Neural progenitor cell (in vitro differentiated cells): ENCODE data around the gene ITGA1. TPM values are rescaled to one million over a fixed set of nuclear protein-coding genes. Genes with fewer than 3 reads are reported as not detected.

Experiments used
- DNase-seq: peaks from one replicate; pipeline ENCODE4 v3.0.0-alpha.2; 2016; ENCODE audit warnings: low spot score
- H2AFZ ChIP-seq: fragments of 200-600 bp; sonication (generic); replicated peaks from 2 replicates; pipeline ENCODE4 v1.6.1; 2016; ENCODE audit warnings: antibody characterized with exemption
- H3F3A ChIP-seq: fragments of 200-600 bp; sonication (generic); 2 replicates; pipeline ENCODE4 v1.6.1; 2016; ENCODE audit warnings: antibody characterized with exemption, low read depth
- H3K27ac ChIP-seq: fragments of 200-600 bp; sonication (generic); 2 replicates; pipeline ENCODE4 v1.5.1; 2016; ENCODE audit warnings: mild to moderate bottlenecking
- H3K27me3 ChIP-seq: fragments of 200-600 bp; sonication (generic); 2 replicates; pipeline ENCODE4 v1.6.1; 2016; ENCODE audit warnings: mild to moderate bottlenecking, moderate library complexity
- H3K36me3 ChIP-seq: fragments of 200-600 bp; sonication (generic); 2 replicates; pipeline ENCODE4 v1.5.1; 2016
- H3K4me1 ChIP-seq: fragments of 200-600 bp; sonication (generic); 2 replicates; pipeline ENCODE4 v1.6.1; 2016; ENCODE audit warnings: mixed run types
- H3K4me2 ChIP-seq: fragments of 200-600 bp; sonication (generic); 2 replicates; pipeline ENCODE4 v1.6.1; 2016
- H3K4me3 ChIP-seq: fragments of 200-600 bp; sonication (generic); 2 replicates; pipeline ENCODE4 v1.5.1; 2016
- H3K79me2 ChIP-seq: fragments of 200-600 bp; sonication (generic); 2 replicates; pipeline ENCODE4 v1.6.1; 2016; ENCODE audit warnings: low read depth
- H3K9ac ChIP-seq: fragments of 200-600 bp; sonication (generic); 2 replicates; pipeline ENCODE4 v1.6.1; 2016
- H3K9me3 ChIP-seq: fragments of 200-600 bp; sonication (generic); 2 replicates; pipeline ENCODE4 v1.5.1; 2016; ENCODE audit warnings: low read depth
- H4K20me1 ChIP-seq: fragments of 200-600 bp; sonication (generic); 2 replicates; pipeline ENCODE4 v1.6.1; 2016; ENCODE audit warnings: low read depth
- H3K27ac Mint-ChIP-seq: 3 replicates; pipeline ENCODE4 v1.8.0; 2021; ENCODE audit warnings: mixed read lengths
- H3K27me3 Mint-ChIP-seq: 2 replicates; pipeline ENCODE4 v1.8.0; 2022; ENCODE audit warnings: low read depth, mild to moderate bottlenecking, inconsistent platforms, moderate library complexity, mixed read lengths; ENCODE audit not compliant: insufficient read depth
- H3K36me3 Mint-ChIP-seq: 3 replicates; pipeline ENCODE4 v1.8.0; 2021; ENCODE audit warnings: mixed read lengths
- H3K4me1 Mint-ChIP-seq: 3 replicates; pipeline ENCODE4 v1.8.0; 2021; ENCODE audit warnings: mixed read lengths
- H3K4me3 Mint-ChIP-seq: 3 replicates; pipeline ENCODE4 v1.8.0; 2021; ENCODE audit warnings: mild to moderate bottlenecking, moderate library complexity, mixed read lengths
- H3K9me3 Mint-ChIP-seq: 3 replicates; pipeline ENCODE4 v1.8.0; 2020; ENCODE audit warnings: mixed read lengths
- CTCF ChIP-seq: fragments of 200-600 bp; sonication (generic); IDR thresholded peaks from 2 replicates; pipeline ENCODE4 v1.5.1; 2017; ENCODE audit warnings: antibody characterized with exemption, mild to moderate bottlenecking
- EZH2 ChIP-seq: fragments of 200-600 bp; sonication (generic); IDR thresholded peaks from 2 replicates; pipeline ENCODE4 v1.6.1; 2017; ENCODE audit warnings: antibody characterized with exemption, mild to moderate bottlenecking, moderate library complexity
- EZH2phosphoT487 ChIP-seq: fragments of 200-600 bp; sonication (generic); IDR thresholded peaks from 2 replicates; pipeline ENCODE4 v1.6.1; 2017; ENCODE audit warnings: antibody characterized with exemption
- total RNA-seq: library from RNA; depleted of rRNA; stranded (reverse); fragments of >200 nt; gene quantifications from 2 replicates; pipeline ENCODE4 v1.2.3, GENCODE V29; 2015; ENCODE audit warnings: low replicate concordance

Gene ITGA1
- total RNA-seq, 1 donor from 2014 or later = 2.2 TPM

- Mint-ChIP-seq H3K9me3 (peaks cover 7% of the 10 kb centered on the region), H3K36me3 (no peaks in the 10 kb centered on the region), H3K27ac (no peak overlapping the region), H3K4me1 (peaks cover 5% of the 10 kb centered on the region), H3K27me3 (no peaks in the 10 kb centered on the region), H3K4me3 (no peak overlapping the region)
- Histone ChIP-seq H3K36me3 (no peaks in the 10 kb centered on the region), H3K4me1 (peaks cover 2% of the 10 kb centered on the region), H3K27me3 (no peaks in the 10 kb centered on the region), H2AFZ (no peak overlapping the region), H3K27ac (no peak overlapping the region), H3K4me2 (no peak overlapping the region), H3K9me3 (no peaks in the 10 kb centered on the region), H3F3A (no peaks in the 10 kb centered on the region), H4K20me1 (no peaks in the 10 kb centered on the region), H3K4me3 (no peak overlapping the region), H3K79me2 (no peaks in the 10 kb centered on the region), H3K9ac (no peak overlapping the region)
- TF ChIP-seq EZH2 = no peak
- TF ChIP-seq CTCF = no peak
- no peak for TF ChIP-seq EZH2phosphoT487
- DNase-seq = no peak
Observed at GRCh38 chr5:52831786-52832511, 44.2 kb downstream of the ITGA1 start.

- no peak overlapping the region for H3K4me3 Mint-ChIP-seq
- H3K36me3 ChIP-seq = no peaks in the 10 kb centered on the region
- no peak for DNase-seq
- no peak overlapping the region for H3K4me3 ChIP-seq
- H3K27me3 ChIP-seq = no peaks in the 10 kb centered on the region
- H3K4me1 ChIP-seq = peaks cover 7% of the 10 kb centered on the region
- no peaks in the 10 kb centered on the region for H3F3A ChIP-seq
- H3K36me3 Mint-ChIP-seq = no peaks in the 10 kb centered on the region
- no peak overlapping the region for H3K27ac Mint-ChIP-seq
- H3K27me3 Mint-ChIP-seq = no peaks in the 10 kb centered on the region
- peaks cover 16% of the 10 kb centered on the region for H3K4me1 Mint-ChIP-seq
- H3K79me2 ChIP-seq = no peaks in the 10 kb centered on the region
- no peak overlapping the region for H3K27ac ChIP-seq
- TF ChIP-seq EZH2phosphoT487 (no peak), CTCF (no peak), EZH2 (no peak)
- no peak overlapping the region for H2AFZ ChIP-seq
- H3K9me3 Mint-ChIP-seq = no peaks in the 10 kb centered on the region
- H3K9me3 ChIP-seq = no peaks in the 10 kb centered on the region
- no peak overlapping the region for H3K4me2 ChIP-seq
- no peaks in the 10 kb centered on the region for H4K20me1 ChIP-seq
- H3K9ac ChIP-seq = no peak overlapping the region
Observed at GRCh38 chr5:52834320-52834719, 46.6 kb downstream of the ITGA1 start.

- no peak overlapping the region for H3K27ac ChIP-seq
- H3K4me3 Mint-ChIP-seq = peak overlapping the region; percentile 25
- no peaks in the 10 kb centered on the region for H4K20me1 ChIP-seq
- no peaks in the 10 kb centered on the region for H3F3A ChIP-seq
- peak overlapping the region; percentile 22 for H3K27ac Mint-ChIP-seq
- H3K9me3 ChIP-seq = no peaks in the 10 kb centered on the region
- H3K9ac ChIP-seq = no peak overlapping the region
- TF ChIP-seq EZH2 (no peak), CTCF (no peak), EZH2phosphoT487 (no peak)
- H3K4me1 ChIP-seq = peaks cover 13% of the 10 kb centered on the region
- no peaks in the 10 kb centered on the region for H3K36me3 Mint-ChIP-seq
- no peaks in the 10 kb centered on the region for H3K9me3 Mint-ChIP-seq
- peaks cover 31% of the 10 kb centered on the region for H3K4me1 Mint-ChIP-seq
- H3K27me3 ChIP-seq = no peaks in the 10 kb centered on the region
- no peak overlapping the region for H2AFZ ChIP-seq
- no peaks in the 10 kb centered on the region for H3K27me3 Mint-ChIP-seq
- peak; percentile 42 for DNase-seq
- H3K36me3 ChIP-seq = no peaks in the 10 kb centered on the region
- H3K79me2 ChIP-seq = no peaks in the 10 kb centered on the region
- H3K4me2 ChIP-seq = peak overlapping the region; percentile 2
- H3K4me3 ChIP-seq = no peak overlapping the region
Observed at GRCh38 chr5:52837068-52837467, 49.4 kb downstream of the ITGA1 start.
